LNCaP clone FGC (cell line): ENCODE data around the gene SLC7A5.
A peak's percentile ranks its signal among the peaks of the same experiment; 100 is the strongest.
"Not testable (repeated sequence)": the region's sequence is repeated elsewhere in the genome, so short reads cannot be mapped to it uniquely, and the experiment has no call there.

ENCODE experiments used
- DNase-seq: peaks from one replicate; pipeline ENCODE4 v3.0.0-alpha.2; 2011; ENCODE audit warnings: low read depth
- H3K4me3 ChIP-seq: 2 replicates; pipeline ENCODE4 v1.5.1; 2011; ENCODE audit warnings: mild to moderate bottlenecking, low read depth, low read length, control low read depth
- TF ChIP-seq, protein P1 (sequence below): IDR thresholded peaks from 2 replicates; pipeline ENCODE4 v1.5.1; 2012; ENCODE audit warnings: mild to moderate bottlenecking; ENCODE audit not compliant: control insufficient read depth, insufficient read depth; ENCODE audit errors: extremely low read depth

Gene SLC7A5

DNA sequence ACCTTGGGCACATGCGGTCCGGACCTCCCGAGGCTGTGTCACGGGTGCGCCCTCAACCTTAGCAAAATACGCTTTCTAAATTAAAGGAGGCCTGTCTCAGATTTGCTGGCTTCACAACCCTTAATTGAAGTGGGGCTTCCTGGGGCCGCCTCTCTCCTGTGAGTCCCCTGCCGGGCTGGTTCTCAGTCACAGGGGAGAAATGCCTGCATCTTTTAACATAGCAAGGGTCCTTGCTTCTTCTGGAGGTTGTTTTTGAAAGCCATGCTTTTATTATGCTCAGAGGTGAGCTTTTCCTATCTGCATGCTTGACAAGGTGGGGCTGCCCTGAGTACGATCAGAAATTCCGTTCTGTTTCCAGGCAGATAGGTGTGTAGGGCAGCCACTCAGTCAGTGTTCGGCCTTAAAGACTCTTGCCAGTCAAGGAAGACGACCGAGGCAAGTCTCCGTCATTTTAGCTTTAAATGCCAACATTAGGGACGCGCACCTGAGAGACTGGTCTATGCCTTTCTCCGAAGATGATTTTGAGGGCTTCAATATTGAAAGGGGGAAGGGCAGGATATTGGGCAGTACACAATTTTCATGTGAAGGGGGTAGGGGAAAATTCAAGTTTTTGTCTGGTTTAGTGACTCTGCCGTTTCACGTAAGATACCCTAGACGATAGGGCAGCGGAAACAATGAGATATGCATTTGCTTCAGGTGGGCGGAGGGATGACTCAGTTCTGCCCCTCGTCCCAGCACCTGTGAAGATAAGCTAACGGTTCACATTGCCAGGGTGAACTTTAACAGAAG is 5.5 kb upstream of the SLC7A5 start:
- TF ChIP-seq, protein P1, sequence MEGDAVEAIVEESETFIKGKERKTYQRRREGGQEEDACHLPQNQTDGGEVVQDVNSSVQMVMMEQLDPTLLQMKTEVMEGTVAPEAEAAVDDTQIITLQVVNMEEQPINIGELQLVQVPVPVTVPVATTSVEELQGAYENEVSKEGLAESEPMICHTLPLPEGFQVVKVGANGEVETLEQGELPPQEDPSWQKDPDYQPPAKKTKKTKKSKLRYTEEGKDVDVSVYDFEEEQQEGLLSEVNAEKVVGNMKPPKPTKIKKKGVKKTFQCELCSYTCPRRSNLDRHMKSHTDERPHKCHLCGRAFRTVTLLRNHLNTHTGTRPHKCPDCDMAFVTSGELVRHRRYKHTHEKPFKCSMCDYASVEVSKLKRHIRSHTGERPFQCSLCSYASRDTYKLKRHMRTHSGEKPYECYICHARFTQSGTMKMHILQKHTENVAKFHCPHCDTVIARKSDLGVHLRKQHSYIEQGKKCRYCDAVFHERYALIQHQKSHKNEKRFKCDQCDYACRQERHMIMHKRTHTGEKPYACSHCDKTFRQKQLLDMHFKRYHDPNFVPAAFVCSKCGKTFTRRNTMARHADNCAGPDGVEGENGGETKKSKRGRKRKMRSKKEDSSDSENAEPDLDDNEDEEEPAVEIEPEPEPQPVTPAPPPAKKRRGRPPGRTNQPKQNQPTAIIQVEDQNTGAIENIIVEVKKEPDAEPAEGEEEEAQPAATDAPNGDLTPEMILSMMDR: no peak
- no peak overlapping the region for H3K4me3 ChIP-seq
- DNase-seq: no peak

DNA sequence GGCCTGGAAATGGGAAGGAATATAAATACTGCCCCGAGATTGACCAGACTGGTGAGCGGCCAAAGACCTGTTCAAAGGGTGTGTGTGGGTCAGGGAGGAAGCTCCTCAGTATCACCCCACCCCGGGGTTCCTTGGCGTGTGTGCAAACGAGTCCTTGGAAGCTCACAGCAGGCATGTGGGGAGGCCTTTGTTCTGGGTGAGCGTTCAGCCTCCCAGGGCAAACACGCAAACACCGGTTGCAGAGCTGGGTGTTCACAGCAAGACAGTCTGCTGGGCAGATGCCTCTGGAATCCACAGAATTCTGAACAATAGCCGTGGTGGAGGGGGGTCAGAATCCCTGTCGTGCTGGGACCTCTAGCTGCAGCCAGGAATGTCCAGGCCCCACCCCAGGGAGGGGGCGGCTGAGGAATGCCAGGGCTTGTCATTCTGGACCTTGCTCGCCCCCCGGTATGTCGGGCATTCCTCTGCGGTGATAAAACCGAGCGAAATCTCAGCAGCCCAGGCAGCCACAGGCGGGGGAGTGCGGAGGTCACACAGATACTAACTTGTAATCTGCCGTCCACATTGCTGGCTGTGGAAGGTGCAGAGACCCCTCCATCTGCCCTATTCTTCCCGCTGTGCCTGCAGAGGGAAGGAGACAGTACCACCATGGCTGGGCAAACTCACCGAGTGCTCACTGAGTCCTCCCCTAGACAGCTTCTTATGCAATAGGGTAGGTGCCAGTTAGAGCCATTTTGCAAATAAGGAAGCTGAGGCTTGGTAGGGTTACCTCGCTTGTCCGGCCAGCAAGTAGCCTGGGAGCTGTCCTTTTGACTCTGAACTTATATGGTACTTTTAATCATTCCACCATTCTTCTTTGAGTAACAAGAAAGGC is 1.3 kb upstream of the SLC7A5 start:
- not testable (repeated sequence) for H3K4me3 ChIP-seq, DNase-seq

DNA sequence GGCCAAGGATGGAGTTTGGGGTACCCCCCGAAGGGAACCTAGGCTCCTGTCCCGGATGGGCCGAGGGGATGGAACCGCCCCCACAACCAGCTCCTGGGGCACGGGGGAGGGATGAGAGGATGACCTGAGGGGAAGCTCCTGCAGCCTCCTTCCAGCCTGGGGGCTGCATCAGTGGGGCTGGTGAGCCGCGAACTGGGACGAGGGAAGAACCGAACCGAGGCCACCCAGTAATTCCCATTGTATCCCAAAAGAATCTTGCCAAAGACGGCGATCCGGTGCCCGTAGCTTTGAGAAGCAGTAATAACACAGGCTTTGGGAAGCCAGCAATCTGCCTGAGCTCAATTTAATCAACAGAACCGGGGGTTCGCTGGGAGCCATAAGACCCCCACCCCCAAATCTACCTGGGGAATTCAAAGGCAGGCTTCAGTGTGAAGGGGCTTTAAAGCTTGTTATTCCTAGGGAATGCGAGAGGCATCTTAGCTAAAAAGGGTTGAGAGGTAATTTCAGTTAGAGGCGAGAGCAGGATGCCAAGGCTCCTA is 641 bp upstream of the SLC7A5 start:
- not testable (repeated sequence) for H3K4me3 ChIP-seq, DNase-seq

DNA sequence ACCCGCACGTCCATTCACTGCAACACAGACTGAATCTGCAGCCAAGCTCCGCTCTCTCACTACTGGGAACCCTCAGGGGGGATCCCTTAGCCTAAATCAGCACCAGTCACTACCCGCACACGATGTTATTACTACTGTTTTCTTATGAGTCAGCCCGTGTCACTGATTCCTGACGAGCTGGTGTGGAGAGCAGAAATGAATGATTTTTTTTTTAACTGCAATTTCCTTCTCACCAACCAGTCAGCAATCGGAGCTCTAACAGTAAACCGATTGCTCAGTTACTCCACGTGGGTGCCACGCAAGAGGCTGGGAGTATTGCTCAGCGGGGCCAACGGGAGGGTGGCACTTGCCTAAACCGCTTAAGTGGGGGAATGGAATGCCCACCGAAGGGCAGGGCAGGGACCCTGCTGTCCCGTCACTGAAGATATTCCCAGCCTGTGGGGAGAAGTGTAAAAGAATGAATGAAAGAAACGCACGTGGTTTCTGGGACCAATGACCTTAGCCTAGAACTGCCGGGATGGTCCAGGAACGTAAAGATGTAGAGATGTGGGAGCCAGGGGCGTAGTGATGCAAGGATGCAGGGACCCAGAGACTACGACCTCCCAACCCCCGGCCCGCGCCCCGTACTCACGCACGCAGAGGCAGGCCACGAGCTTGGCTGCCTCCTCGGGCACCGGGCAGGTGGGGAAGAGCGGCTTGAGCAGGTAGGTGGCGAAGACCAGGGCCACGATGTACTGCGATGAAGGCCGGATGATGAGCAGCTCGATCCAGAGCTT is 865 bp downstream of the SLC7A5 start:
- not testable (repeated sequence) for DNase-seq, H3K4me3 ChIP-seq

DNA sequence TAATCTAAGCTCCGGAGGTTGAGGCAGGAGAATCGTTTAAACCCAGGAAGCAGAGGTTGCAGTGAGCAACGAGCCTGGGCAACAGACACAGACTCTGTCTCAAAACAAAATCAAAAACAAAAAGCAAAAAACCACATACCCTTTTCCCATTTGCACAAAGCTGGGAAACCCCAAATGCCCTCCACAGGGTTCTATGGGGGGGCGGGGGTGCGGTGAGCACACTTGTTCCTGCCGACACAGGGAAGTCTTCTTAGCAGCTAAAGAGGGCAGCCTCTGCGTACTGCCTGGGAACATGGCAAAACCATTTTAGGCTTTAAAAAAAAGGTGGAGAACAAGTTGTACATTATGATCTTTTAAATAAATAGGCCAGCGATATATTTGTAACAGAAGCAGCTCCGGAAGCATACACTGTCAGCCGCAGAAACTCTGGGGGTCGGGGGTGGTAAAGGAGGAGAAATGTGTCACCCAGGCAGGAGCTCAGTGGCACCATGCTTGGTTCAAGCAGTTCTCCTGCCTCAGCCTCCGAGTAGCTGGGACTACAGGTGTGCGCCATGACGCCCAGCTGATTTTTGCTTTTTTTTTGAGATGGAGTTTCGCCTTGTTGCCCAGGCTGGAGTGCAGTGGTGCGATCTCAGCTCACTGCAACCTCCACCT is 3.3 kb downstream of the SLC7A5 start:
- DNase-seq, H3K4me3 ChIP-seq: not testable (repeated sequence)

DNA sequence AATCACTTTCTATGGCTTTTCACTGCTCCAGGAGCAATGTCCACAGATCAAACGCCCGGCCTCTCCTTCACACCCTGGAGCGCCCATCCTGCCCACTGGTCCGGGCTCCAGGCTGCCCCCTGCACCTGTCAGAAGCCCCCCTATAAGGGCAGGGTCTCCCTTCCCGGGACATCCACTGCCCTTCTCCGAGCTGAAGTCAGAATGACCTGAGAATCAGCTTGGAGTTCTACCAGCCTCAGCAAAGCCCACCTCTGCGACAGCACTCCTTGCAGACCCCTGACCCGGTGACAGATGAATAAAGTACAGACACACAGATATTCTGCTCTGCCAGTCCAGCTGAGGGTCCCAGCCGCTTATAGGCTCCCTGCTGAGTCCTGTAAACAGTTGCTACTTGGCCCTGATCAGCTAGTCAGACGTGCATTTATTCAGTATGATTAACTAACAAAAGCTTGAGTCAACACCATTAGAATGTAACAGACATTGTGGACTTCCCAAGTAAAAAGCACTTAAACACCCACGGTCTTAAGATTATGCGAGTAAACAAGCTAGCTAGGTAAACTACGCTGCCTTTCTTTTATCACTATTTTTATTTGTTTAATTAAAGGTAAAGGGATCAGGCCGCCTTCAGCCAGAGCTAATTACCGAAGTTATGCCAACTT is 4.8 kb downstream of the SLC7A5 start:
- TF ChIP-seq, protein P1: no peak
- H3K4me3 ChIP-seq: no peak overlapping the region
- DNase-seq: peak; percentile 85

DNA sequence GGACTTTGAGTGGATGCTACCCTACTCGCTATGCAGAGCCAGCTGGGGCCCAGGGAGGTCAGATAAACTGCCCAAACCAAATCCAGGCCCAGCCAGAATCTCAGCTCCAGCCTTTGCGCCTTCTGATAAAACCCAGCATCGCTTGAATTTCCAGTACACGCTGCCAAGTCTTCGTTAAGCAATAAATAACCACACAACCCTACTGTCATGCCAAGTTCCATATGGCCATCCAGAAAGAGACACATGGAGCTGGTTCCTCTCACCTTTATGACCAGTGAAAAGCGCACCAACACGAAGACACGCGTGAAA is 6.0 kb downstream of the SLC7A5 start:
- DNase-seq, H3K4me3 ChIP-seq: not testable (repeated sequence)

DNA sequence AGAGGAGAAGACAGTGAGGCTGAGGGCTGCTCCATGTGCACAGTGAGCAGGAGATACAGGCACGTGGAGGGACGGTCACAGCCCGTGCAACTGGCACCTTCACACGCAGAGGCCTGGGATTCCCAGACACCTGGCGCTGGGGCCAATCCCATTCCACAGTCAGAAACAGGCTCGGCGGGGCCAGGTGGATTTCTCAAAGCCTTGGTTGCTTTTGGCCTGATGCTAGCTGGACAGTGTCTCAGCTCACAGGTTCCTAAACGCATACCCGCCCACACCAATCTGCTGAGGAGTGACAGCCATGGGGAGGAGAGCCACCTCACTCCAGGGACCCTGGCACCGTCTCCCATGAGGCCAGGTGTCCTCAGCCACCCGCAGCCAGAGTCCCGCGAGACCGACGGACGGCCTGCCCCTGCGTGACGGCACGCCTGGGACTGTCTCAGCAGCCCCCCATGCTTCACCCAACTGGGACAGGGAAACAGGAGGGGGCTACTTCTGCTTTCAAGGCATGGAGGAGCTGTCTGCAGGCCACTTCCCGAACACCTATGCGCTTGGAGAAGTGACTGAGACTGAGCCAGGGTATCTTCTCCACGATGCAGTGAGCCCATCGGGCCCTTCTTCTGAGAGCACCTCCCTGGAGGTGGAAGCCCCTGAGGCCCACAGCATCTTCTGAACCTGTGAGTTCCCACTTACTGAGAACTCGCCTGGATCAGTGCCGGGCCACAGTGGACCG is 6.5 kb downstream of the SLC7A5 start:
- not testable (repeated sequence) for H3K4me3 ChIP-seq, DNase-seq

DNA sequence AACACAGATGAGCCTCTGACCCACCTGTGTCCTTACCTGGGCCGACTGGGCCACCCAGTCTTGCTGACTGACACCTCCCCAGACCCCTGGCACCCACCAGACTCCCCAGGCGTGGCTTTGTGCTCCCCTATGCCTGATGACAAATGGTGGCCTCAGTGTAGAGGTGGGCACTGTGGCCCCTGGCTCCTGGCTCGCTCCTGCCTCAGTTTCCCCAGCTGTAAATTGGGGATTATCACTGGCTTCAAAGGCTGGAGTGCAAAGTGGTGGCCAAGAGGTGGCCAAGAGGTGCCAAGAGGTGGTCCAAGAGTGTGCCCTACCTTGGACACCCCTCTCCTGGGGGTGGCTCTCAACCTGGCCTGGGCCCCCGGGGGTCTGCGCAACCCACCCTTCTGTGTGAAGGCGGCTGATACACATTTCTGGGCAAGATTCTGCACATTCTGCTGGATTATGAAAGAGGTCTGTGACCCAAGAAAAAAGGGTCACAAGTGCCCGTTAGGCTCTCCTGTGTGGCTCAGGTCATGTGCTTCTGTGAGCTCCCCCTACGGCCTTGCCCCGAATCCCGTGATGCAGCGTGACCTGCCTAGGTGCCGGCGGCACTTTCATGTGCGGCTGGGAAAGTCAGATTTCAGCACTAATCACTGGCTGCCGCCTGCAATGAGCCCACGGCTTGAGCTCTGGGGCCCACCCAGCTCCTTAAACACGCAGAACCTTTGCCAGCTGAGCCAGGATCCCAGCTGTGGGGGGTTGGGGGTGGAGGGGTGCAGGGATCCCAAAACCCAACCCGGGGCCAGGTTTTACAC is 7.8 kb downstream of the SLC7A5 start:
- not testable (repeated sequence) for H3K4me3 ChIP-seq, DNase-seq
